Measurements from ENCODE around the gene TIGIT. TPM values are rescaled to one million over a fixed set of nuclear protein-coding genes. Genes with fewer than 3 reads are reported as not detected.
A peak's percentile ranks its signal among the peaks of the same experiment; 100 is the strongest.

TIGIT gene
- total and polyA plus RNA-seq, 10 of the 15 experiments (the other 5 are each of a cell fraction or from before 2014, with no cell fraction given) = 0.08 to 4.7 (median 0.94) TPM

DNA sequence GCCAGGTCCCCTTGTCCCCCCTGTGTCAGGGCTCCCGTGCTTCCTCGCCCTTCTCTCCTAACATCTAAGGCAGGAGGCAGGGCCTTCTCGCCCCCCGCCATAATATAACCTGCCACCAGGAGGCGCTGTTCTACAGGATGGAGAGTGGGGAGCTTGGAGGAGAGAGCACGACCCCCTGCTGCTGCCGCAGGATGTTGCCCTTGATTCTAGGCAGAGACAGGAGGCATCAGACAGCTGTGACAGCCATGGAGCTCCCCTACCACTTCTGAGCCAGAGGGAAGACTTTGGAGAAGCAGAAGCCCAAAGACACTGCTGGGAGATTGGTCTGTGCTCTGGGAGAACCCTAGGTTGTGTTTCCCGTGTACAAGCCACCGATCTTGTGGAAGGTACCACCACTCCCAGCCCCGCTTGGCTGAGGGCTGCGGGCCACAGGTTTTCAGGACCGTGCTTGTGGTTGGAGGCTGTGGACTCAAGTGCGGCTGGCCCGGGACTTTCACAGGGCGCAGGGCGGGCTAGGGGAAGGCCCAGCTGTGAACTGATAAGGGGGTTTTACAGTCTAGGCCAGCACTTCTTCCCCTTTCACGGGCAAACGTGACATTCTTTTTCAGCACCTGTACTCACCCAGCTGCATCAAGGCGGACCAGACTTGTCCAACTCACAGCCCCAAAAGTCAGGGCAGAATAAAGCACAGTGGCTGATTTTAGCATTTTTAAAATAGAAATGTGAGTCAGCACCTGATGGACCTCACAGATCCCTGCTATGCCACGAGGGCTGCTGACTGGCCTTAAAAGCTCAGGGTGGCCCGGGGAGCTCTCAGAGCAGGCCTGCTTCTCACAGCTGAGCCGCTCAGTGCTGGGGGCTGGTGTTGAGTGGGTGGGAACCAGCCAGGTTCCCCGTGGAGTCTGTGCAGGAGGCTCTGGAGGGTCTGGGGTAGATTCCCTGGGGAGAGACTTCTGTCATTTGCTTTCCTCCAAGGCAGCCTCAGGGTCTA is 2.6 kb upstream of the TIGIT start (continued):
- TF ChIP-seq, protein P1, sequence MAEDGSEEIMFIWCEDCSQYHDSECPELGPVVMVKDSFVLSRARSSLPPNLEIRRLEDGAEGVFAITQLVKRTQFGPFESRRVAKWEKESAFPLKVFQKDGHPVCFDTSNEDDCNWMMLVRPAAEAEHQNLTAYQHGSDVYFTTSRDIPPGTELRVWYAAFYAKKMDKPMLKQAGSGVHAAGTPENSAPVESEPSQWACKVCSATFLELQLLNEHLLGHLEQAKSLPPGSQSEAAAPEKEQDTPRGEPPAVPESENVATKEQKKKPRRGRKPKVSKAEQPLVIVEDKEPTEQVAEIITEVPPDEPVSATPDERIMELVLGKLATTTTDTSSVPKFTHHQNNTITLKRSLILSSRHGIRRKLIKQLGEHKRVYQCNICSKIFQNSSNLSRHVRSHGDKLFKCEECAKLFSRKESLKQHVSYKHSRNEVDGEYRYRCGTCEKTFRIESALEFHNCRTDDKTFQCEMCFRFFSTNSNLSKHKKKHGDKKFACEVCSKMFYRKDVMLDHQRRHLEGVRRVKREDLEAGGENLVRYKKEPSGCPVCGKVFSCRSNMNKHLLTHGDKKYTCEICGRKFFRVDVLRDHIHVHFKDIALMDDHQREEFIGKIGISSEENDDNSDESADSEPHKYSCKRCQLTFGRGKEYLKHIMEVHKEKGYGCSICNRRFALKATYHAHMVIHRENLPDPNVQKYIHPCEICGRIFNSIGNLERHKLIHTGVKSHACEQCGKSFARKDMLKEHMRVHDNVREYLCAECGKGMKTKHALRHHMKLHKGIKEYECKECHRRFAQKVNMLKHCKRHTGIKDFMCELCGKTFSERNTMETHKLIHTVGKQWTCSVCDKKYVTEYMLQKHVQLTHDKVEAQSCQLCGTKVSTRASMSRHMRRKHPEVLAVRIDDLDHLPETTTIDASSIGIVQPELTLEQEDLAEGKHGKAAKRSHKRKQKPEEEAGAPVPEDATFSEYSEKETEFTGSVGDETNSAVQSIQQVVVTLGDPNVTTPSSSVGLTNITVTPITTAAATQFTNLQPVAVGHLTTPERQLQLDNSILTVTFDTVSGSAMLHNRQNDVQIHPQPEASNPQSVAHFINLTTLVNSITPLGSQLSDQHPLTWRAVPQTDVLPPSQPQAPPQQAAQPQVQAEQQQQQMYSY (CRISPR knock-in tag; IDR thresholded peaks at IDR 0.05) = no peak
- TF ChIP-seq POLR2AphosphoS5 (IDR thresholded peaks at IDR 0.05; ENCODE audit: low read length) (0 out of 2 replicates have a peak, but pooled peaks have one; percentile 18), POLR2AphosphoS2 (IDR thresholded peaks at IDR 0.05; ENCODE audit: low read depth, low read length) (no peak), TAF1 (IDR thresholded peaks at IDR 0.05; ENCODE audit: borderline replicate concordance, low read depth, low read length) (0 out of 2 replicates have a peak, but pooled peaks have one; percentile 7), SPI1 (IDR thresholded peaks at IDR 0.05; ENCODE audit: borderline replicate concordance, insufficient read depth, low read depth, low read length) (peak; percentile 45; the same call in 1 of the 2 replicates), FOXM1 (IDR thresholded peaks at IDR 0.05; ENCODE audit: low read depth, low read length) (peak; percentile 93), PBX3 (IDR thresholded peaks at IDR 0.05; ENCODE audit: insufficient replicate concordance, low read depth, low read length) (no peak), TBL1XR1 (IDR thresholded peaks at IDR 0.05; ENCODE audit: low read depth, low read length) (no peak; the same call in 1 of the 2 replicates), SIN3A (IDR thresholded peaks at IDR 0.05; ENCODE audit: low read depth, low read length) (no peak), BCL3 (IDR thresholded peaks at IDR 0.05; ENCODE audit: borderline replicate concordance, insufficient read depth, low read depth, low read length, poor library complexity, severe bottlenecking) (peak; percentile 85), CBX5 (IDR thresholded peaks at IDR 0.05; ENCODE audit: low read depth) (peak; percentile 85; the same call in 1 of the 2 replicates), ZNF207 (IDR thresholded peaks at IDR 0.05; ENCODE audit: borderline replicate concordance) (no peak), IRF5 (IDR thresholded peaks at IDR 0.05; ENCODE audit: borderline replicate concordance) (peak; percentile 88), PKNOX1 (IDR thresholded peaks at IDR 0.05) (peak; percentile 67; the same call in 1 of the 2 replicates), MEF2B (IDR thresholded peaks at IDR 0.05; ENCODE audit: partially characterized antibody, poor library complexity, severe bottlenecking) (peak; percentile 69), SUPT20H (IDR thresholded peaks at IDR 0.05; ENCODE audit: borderline replicate concordance, control insufficient read depth, low read depth, low read length) (no peak), TARDBP (IDR thresholded peaks at IDR 0.05; ENCODE audit: borderline replicate concordance) (peak; percentile 24; the same call in 1 of the 2 replicates), RB1 (IDR thresholded peaks at IDR 0.05; ENCODE audit: borderline replicate concordance) (peak; percentile 69)

All from GM12878 (cell line).